ENCODE results near the gene IGFBPL1.
"Not testable (repeated sequence)": the region's sequence is repeated elsewhere in the genome, so short reads cannot be mapped to it uniquely, and the experiment has no call there.

Gene IGFBPL1

DNA sequence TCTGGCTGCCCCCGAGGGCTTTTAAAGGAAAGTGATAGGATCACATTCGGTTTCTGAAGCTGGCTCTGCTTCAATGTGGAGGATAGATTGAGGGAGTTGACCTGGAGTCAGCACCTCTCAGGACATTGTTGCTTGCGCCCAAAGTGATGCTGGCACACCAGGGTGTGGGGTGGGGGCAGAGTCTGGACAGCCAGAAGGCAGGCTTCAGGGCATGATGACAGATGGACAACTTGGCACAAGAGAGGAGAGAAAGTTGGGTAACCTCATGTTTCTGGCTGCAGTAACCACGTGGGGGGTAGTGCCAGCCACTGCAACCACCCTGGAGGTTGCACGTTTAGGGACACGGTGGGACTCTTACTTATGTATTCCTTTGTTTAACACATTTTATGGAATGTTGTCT lies 22.3 kb downstream of the IGFBPL1 start:
- H3K4me3 ChIP-seq (ENCODE audit: low read depth, low read length) = no peak overlapping the region
- TF ChIP-seq, protein P1, sequence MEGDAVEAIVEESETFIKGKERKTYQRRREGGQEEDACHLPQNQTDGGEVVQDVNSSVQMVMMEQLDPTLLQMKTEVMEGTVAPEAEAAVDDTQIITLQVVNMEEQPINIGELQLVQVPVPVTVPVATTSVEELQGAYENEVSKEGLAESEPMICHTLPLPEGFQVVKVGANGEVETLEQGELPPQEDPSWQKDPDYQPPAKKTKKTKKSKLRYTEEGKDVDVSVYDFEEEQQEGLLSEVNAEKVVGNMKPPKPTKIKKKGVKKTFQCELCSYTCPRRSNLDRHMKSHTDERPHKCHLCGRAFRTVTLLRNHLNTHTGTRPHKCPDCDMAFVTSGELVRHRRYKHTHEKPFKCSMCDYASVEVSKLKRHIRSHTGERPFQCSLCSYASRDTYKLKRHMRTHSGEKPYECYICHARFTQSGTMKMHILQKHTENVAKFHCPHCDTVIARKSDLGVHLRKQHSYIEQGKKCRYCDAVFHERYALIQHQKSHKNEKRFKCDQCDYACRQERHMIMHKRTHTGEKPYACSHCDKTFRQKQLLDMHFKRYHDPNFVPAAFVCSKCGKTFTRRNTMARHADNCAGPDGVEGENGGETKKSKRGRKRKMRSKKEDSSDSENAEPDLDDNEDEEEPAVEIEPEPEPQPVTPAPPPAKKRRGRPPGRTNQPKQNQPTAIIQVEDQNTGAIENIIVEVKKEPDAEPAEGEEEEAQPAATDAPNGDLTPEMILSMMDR (IDR thresholded peaks at IDR 0.05; ENCODE audit: borderline replicate concordance, insufficient read depth, low read depth, low read length) = no peak

DNA sequence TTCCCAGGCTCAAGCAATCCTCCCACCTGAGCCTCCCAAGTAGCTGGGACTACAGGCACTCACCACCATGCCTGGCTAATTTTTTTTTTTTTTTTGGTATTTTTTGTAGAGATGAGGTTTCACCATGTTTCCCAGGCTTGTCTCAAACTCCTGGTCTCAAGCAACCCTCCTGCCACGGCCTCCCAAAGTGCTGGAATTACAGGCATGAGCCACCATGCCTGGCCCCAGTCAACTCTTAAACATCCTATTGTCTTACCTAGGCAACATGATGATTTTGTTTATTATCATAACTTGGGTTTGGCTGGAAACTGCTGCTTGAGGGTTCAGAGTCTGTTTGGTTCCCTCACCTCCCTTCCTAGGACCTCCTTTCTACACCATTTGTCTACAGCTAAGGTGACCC lies 25.1 kb downstream of the IGFBPL1 start:
- not testable (repeated sequence) for H3K4me3 ChIP-seq (ENCODE audit: low read depth, low read length)

DNA sequence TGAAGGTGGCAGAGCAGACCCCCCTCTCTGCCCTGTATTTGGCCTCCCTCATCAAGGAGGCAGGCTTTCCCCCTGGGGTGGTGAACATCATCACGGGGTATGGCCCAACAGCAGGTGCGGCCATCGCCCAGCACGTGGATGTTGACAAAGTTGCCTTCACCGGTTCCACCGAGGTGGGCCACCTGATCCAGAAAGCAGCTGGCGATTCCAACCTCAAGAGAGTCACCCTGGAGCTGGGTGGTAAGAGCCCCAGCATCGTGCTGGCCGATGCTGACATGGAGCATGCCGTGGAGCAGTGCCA lies 27.9 kb downstream of the IGFBPL1 start:
- TF ChIP-seq, protein P1 (IDR thresholded peaks at IDR 0.05; ENCODE audit: borderline replicate concordance, insufficient read depth, low read depth, low read length) = no peak
- H3K4me3 ChIP-seq (ENCODE audit: low read depth, low read length) = no peak overlapping the region

DNA sequence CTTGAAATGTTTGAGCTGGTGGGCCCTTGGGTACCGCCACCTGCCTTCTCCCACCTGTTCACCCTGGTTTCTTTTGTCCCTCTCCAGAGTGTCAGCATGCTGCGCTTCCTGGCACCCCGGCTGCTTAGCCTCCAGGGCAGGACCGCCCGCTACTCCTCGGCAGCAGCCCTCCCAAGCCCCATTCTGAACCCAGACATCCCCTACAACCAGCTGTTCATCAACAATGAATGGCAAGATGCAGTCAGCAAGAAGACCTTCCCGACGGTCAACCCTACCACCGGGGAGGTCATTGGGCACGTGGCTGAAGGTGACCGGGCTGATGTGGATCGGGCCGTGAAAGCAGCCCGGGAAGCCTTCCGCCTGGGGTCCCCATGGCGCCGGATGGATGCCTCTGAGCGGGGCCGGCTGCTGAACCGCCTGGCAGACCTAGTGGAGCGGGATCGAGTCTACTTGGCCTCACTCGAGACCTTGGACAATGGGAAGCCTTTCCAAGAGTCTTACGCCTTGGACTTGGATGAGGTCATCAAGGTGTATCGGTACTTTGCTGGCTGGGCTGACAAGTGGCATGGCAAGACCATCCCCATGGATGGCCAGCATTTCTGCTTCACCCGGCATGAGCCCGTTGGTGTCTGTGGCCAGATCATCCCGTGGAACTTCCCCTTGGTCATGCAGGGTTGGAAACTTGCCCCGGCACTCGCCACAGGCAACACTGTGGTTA lies 28.4 kb downstream of the IGFBPL1 start:
- TF ChIP-seq, protein P1 (IDR thresholded peaks at IDR 0.05; ENCODE audit: borderline replicate concordance, insufficient read depth, low read depth, low read length) = no peak

GRCh38 chr9:38394416-38394815 lies 29.8 kb downstream of the IGFBPL1 start:
- no peak overlapping the region for H3K4me3 ChIP-seq (ENCODE audit: low read depth, low read length)
- TF ChIP-seq, protein P1 (IDR thresholded peaks at IDR 0.05; ENCODE audit: borderline replicate concordance, insufficient read depth, low read depth, low read length) = no peak

More for the DNA sequence above, 28.4 kb downstream of the IGFBPL1 start:
- no peak overlapping the region for H3K4me3 ChIP-seq (ENCODE audit: low read depth, low read length)

DNA sequence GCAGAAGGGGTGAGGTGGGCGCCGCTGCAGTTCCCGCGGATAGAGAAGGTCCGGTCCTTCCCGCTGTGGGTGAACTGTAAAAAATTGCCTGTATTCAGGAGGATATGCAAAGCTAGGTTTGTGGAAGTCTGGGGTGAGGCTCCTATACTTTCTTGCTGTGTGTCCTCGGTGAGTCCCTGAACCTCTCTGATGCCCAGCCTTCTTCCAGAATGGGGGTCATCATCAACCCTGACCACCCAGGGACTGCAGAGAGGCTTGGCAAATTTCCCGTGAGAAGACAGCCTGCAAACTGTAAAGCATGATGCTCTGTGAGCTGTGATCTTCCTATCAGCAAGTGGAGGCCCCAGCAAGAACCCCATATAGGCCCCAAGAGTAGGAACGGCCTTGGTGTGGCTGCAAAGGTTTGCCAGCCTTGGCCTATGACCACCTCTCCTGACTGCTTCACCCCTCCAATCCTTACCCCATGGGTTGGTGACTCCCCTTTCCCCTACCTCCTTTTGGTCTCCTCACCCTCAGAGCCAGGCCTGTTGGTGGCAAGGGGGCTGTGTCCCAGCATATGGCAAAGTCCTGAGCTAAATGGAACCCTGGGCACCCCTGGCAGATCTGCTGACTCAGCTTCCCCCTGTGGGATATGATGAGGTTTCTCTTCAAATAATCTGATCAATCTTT lies 31.0 kb downstream of the IGFBPL1 start:
- peak overlapping the region; percentile 94 for H3K4me3 ChIP-seq (ENCODE audit: low read depth, low read length)
- TF ChIP-seq, protein P1 (IDR thresholded peaks at IDR 0.05; ENCODE audit: borderline replicate concordance, insufficient read depth, low read depth, low read length) = no peak

DNA sequence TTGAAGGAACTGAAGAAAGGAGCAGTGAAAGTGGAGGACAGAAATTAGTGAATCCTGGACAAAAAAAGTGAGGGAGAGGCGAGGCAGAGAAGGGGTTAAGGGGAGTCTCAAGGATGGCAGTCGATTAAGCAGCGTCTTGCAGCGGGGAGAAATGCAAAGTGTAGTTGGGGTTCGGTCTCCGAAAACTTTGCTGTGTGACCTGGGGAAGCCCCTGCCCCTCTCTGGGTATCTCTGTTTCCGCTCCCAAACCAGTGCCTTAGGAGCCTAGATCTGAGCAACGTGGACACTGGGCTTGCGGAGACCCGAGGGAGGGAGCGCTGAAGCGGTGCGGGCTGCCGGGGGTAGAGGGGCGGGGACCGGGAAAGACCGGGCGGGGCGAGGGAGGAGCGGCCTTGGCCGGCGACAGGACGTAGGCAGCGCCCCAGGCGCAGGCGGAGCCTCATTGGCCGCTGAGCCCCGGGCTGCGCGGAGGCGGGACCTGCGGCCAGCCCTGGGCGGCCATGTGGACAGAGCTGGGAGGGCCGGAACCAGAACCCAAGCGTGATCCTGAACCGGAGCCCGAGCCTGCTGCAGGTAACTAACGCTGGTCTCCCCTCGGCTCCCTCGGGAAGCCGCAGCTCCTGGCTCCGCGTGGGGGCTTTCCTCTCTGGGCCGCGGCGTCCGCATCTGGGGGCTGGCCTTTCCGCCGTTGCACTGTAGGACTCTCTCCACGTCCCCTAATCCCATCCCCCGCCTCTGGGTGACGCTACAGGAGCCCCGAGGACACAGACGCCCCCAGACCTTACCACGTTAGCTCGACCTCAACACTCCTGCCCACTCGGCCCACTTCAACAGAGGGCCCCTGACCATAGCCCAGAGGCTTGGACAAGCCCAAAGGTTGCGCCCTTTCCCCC lies 31.8 kb downstream of the IGFBPL1 start, which contains the start of gene ALDH1B1:
ALDH1B1 (plus strand) TSS at position 468 of the 893 bp plus-strand sequence. CDS start 3,047 bp downstream, outside the sequence.
- H3K4me3 ChIP-seq (ENCODE audit: low read depth, low read length) = peak within 1 kb of the TSS; percentile 94
- TF ChIP-seq, protein P1 (IDR thresholded peaks at IDR 0.05; ENCODE audit: borderline replicate concordance, insufficient read depth, low read depth, low read length) = no peak

Data from GM12875 (cell line).